Neural progenitor cell (in vitro differentiated cells): ENCODE results near the gene IWS1. TPM values are rescaled to one million over a fixed set of nuclear protein-coding genes. Genes with fewer than 3 reads are reported as not detected.

Experiments used
- DNase-seq: peaks from one replicate; pipeline ENCODE4 v3.0.0-alpha.2; 2016; ENCODE audit warnings: low spot score
- H2AFZ ChIP-seq: fragments of 200-600 bp; sonication (generic); replicated peaks from 2 replicates; pipeline ENCODE4 v1.6.1; 2016; ENCODE audit warnings: antibody characterized with exemption
- H3F3A ChIP-seq: fragments of 200-600 bp; sonication (generic); 2 replicates; pipeline ENCODE4 v1.6.1; 2016; ENCODE audit warnings: antibody characterized with exemption, low read depth
- H3K27ac ChIP-seq: fragments of 200-600 bp; sonication (generic); 2 replicates; pipeline ENCODE4 v1.5.1; 2016; ENCODE audit warnings: mild to moderate bottlenecking
- H3K27me3 ChIP-seq: fragments of 200-600 bp; sonication (generic); 2 replicates; pipeline ENCODE4 v1.6.1; 2016; ENCODE audit warnings: mild to moderate bottlenecking, moderate library complexity
- H3K36me3 ChIP-seq: fragments of 200-600 bp; sonication (generic); 2 replicates; pipeline ENCODE4 v1.5.1; 2016
- H3K4me1 ChIP-seq: fragments of 200-600 bp; sonication (generic); 2 replicates; pipeline ENCODE4 v1.6.1; 2016; ENCODE audit warnings: mixed run types
- H3K4me2 ChIP-seq: fragments of 200-600 bp; sonication (generic); 2 replicates; pipeline ENCODE4 v1.6.1; 2016
- H3K4me3 ChIP-seq: fragments of 200-600 bp; sonication (generic); 2 replicates; pipeline ENCODE4 v1.5.1; 2016
- H3K79me2 ChIP-seq: fragments of 200-600 bp; sonication (generic); 2 replicates; pipeline ENCODE4 v1.6.1; 2016; ENCODE audit warnings: low read depth
- H3K9ac ChIP-seq: fragments of 200-600 bp; sonication (generic); 2 replicates; pipeline ENCODE4 v1.6.1; 2016
- H3K9me3 ChIP-seq: fragments of 200-600 bp; sonication (generic); 2 replicates; pipeline ENCODE4 v1.5.1; 2016; ENCODE audit warnings: low read depth
- H4K20me1 ChIP-seq: fragments of 200-600 bp; sonication (generic); 2 replicates; pipeline ENCODE4 v1.6.1; 2016; ENCODE audit warnings: low read depth
- H3K27ac Mint-ChIP-seq: 3 replicates; pipeline ENCODE4 v1.8.0; 2021; ENCODE audit warnings: mixed read lengths
- H3K27me3 Mint-ChIP-seq: 2 replicates; pipeline ENCODE4 v1.8.0; 2022; ENCODE audit warnings: low read depth, mild to moderate bottlenecking, inconsistent platforms, moderate library complexity, mixed read lengths; ENCODE audit not compliant: insufficient read depth
- H3K36me3 Mint-ChIP-seq: 3 replicates; pipeline ENCODE4 v1.8.0; 2021; ENCODE audit warnings: mixed read lengths
- H3K4me1 Mint-ChIP-seq: 3 replicates; pipeline ENCODE4 v1.8.0; 2021; ENCODE audit warnings: mixed read lengths
- H3K4me3 Mint-ChIP-seq: 3 replicates; pipeline ENCODE4 v1.8.0; 2021; ENCODE audit warnings: mild to moderate bottlenecking, moderate library complexity, mixed read lengths
- H3K9me3 Mint-ChIP-seq: 3 replicates; pipeline ENCODE4 v1.8.0; 2020; ENCODE audit warnings: mixed read lengths
- CTCF ChIP-seq: fragments of 200-600 bp; sonication (generic); IDR thresholded peaks from 2 replicates; pipeline ENCODE4 v1.5.1; 2017; ENCODE audit warnings: antibody characterized with exemption, mild to moderate bottlenecking
- EZH2 ChIP-seq: fragments of 200-600 bp; sonication (generic); IDR thresholded peaks from 2 replicates; pipeline ENCODE4 v1.6.1; 2017; ENCODE audit warnings: antibody characterized with exemption, mild to moderate bottlenecking, moderate library complexity
- EZH2phosphoT487 ChIP-seq: fragments of 200-600 bp; sonication (generic); IDR thresholded peaks from 2 replicates; pipeline ENCODE4 v1.6.1; 2017; ENCODE audit warnings: antibody characterized with exemption
- total RNA-seq: library from RNA; depleted of rRNA; stranded (reverse); fragments of >200 nt; gene quantifications from 2 replicates; pipeline ENCODE4 v1.2.3, GENCODE V29; 2015; ENCODE audit warnings: low replicate concordance

The IWS1 gene
- total RNA-seq = 77.8 and 115 TPM in 2 replicates

- peaks cover 16% of the 10 kb centered on the region for H3K36me3 ChIP-seq
- H3K27ac ChIP-seq = peak within 1 kb of the TSS; percentile 92
Measured at GRCh38 chr2:127526132-127527000, at the start of gene IWS1. Gene IWS1, minus strand, starts transcription at chr2:127526489. Its CDS starts 281 bp downstream, at chr2:127526208.

GRCh38 chr2:127575941-127576432, 49.7 kb upstream of the IWS1 start:
- Mint-ChIP-seq H3K36me3 (no peaks in the 10 kb centered on the region), H3K27me3 (peaks cover 10% of the 10 kb centered on the region), H3K4me1 (no peaks in the 10 kb centered on the region), H3K27ac (no peak overlapping the region), H3K4me3 (no peak overlapping the region), H3K9me3 (no peaks in the 10 kb centered on the region)
- H3K79me2 ChIP-seq = no peaks in the 10 kb centered on the region
- no peak overlapping the region for H3K4me3 ChIP-seq
- no peaks in the 10 kb centered on the region for H4K20me1 ChIP-seq
- H2AFZ ChIP-seq = no peak overlapping the region
- no peak for DNase-seq
- H3K27ac ChIP-seq = no peak overlapping the region
- no peaks in the 10 kb centered on the region for H3K9me3 ChIP-seq
- H3F3A ChIP-seq = no peaks in the 10 kb centered on the region
- H3K4me1 ChIP-seq = no peaks in the 10 kb centered on the region
- H3K36me3 ChIP-seq = no peaks in the 10 kb centered on the region
- H3K27me3 ChIP-seq = no peaks in the 10 kb centered on the region
- no peak overlapping the region for H3K4me2 ChIP-seq
- no peak overlapping the region for H3K9ac ChIP-seq
- TF ChIP-seq CTCF = no peak
- TF ChIP-seq EZH2phosphoT487 = no peak
- no peak for TF ChIP-seq EZH2

More at GRCh38 chr2:127526132-127527000, at the start of gene IWS1:
- peak within 1 kb of the TSS; percentile 99 for H3K27ac Mint-ChIP-seq
- peak within 1 kb of the TSS; percentile 94 for H3K4me3 Mint-ChIP-seq
- H2AFZ ChIP-seq = peak within 1 kb of the TSS; percentile 83
- H3K9ac ChIP-seq = peak within 1 kb of the TSS; percentile 87
- H3F3A ChIP-seq = peaks cover 24% of the 10 kb centered on the region
- DNase-seq = peak; percentile 99
- peaks cover 48% of the 10 kb centered on the region for H3K79me2 ChIP-seq
- H3K27me3 ChIP-seq = no peaks in the 10 kb centered on the region
- peak within 1 kb of the TSS; percentile 88 for H3K4me3 ChIP-seq
- H3K4me2 ChIP-seq = peak within 1 kb of the TSS; percentile 92
- H3K36me3 Mint-ChIP-seq = peaks cover 4% of the 10 kb centered on the region
- peaks cover 23% of the 10 kb centered on the region for H3K4me1 Mint-ChIP-seq
- no peak for TF ChIP-seq EZH2phosphoT487
- peak; percentile 27 for TF ChIP-seq CTCF
- peaks cover 2% of the 10 kb centered on the region for H3K9me3 Mint-ChIP-seq
- peaks cover 3% of the 10 kb centered on the region for H3K27me3 Mint-ChIP-seq
- no peaks in the 10 kb centered on the region for H3K9me3 ChIP-seq
- peaks cover 38% of the 10 kb centered on the region for H4K20me1 ChIP-seq
- H3K4me1 ChIP-seq = peaks cover 18% of the 10 kb centered on the region

GRCh38 chr2:127575185-127575765, 49.0 kb upstream of the IWS1 start:
- no peak overlapping the region for H3K4me3 ChIP-seq
- peaks cover 3% of the 10 kb centered on the region for H3K4me1 Mint-ChIP-seq
- H3K36me3 ChIP-seq = no peaks in the 10 kb centered on the region
- H2AFZ ChIP-seq = no peak overlapping the region
- H4K20me1 ChIP-seq = no peaks in the 10 kb centered on the region
- no peaks in the 10 kb centered on the region for H3K27me3 ChIP-seq
- H3K9me3 ChIP-seq = no peaks in the 10 kb centered on the region
- no peaks in the 10 kb centered on the region for H3F3A ChIP-seq
- H3K79me2 ChIP-seq = no peaks in the 10 kb centered on the region
- no peak overlapping the region for H3K9ac ChIP-seq
- no peak overlapping the region for H3K4me3 Mint-ChIP-seq
- DNase-seq = no peak
- no peaks in the 10 kb centered on the region for H3K9me3 Mint-ChIP-seq
- H3K27me3 Mint-ChIP-seq = peaks cover 10% of the 10 kb centered on the region
- H3K36me3 Mint-ChIP-seq = no peaks in the 10 kb centered on the region
- no peak overlapping the region for H3K27ac Mint-ChIP-seq
- no peak overlapping the region for H3K27ac ChIP-seq
- no peaks in the 10 kb centered on the region for H3K4me1 ChIP-seq
- no peak overlapping the region for H3K4me2 ChIP-seq
- no peak for TF ChIP-seq EZH2phosphoT487
- TF ChIP-seq EZH2 = no peak
- TF ChIP-seq CTCF = no peak
